Amygdala (tissue), 56 donors: ENCODE results near the gene PPP1R13L.
A peak's percentile ranks its signal among the peaks of the same experiment; 100 is the strongest.

ENCODE experiments used
- DNase-seq, 56 donors: peaks; one replicate each; lab custom pipeline; 2025; lab: John Stamatoyannopoulos, UW

PPP1R13L gene

DNA sequence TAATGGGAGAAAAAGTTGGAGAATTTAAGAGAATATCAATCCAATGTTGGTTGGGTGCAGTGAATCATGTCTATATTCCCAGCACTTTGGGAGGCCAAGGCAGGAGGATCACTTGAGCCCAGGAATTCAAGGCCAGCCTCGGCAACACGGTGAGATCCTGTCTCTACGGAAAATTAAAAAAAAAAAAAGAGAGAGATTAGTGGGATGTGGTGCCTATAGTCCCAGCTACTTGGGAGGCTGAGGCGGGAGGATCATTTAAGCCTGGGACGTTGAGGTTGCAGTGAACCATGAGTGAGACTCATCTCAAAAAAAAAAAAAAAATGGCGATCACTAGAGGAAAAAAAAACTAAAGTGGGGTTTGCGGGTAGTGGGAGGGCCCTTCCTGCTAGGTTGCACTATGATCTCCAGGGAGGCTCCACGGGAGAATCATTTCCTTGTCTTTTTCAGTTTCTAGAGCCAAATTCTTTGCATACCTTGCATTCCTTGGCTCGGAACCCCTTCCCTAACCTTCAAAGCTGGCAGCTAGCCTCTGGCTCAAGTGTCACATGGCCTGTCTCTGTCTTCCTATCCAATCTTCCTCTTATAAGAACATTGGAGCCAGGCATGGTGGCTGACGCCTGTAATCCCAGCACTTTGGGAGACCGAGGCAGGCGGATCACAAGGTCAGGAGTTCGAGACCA is 28.7 kb downstream of the PPP1R13L start:
- no peak for DNase-seq

DNA sequence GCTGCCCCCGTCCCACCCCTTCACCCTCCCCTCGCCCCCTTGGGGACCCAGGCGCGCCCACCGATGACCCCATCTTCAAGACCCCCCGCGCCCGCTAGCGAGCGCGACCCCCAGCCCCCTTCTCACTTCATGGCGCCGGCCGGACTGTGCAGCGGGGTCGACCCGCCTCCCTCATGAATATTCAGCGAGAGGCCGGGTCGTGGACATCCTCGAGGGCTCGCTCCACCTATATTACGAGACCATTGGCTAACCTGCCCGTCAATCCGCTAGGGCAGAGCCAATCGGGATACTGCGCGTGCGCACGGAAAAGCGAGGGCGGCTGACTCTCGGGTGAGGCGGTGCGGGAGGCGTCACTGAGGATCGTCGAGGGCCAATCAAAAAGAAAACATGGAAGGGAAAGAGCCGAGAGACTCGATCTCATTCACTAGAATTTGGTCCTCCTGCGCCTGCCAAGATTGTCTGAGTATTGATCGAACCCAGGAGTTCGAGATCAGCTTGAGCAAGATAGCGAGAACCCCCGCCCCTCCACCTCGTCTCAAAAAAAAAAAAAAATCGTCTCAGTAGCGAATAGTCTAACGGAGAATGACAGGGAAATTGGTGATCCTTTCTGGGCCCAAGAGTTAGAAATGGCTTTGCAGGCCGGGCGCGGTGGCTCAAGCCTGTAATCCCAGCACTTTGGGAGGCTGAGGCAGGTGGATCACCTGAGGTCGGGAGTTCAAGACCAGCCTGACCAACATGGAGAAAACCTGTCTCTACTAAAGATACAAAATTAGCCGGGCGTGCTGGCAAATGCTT is 34.3 kb downstream of the PPP1R13L start, which contains the start of gene ERCC2:
TSS of gene ERCC2 (minus strand) at position 164 of the 795 bp plus-strand sequence. CDS start at position 131, 33 bp downstream.
- peak; percentile 88 to 100 (median 98) for DNase-seq

DNA sequence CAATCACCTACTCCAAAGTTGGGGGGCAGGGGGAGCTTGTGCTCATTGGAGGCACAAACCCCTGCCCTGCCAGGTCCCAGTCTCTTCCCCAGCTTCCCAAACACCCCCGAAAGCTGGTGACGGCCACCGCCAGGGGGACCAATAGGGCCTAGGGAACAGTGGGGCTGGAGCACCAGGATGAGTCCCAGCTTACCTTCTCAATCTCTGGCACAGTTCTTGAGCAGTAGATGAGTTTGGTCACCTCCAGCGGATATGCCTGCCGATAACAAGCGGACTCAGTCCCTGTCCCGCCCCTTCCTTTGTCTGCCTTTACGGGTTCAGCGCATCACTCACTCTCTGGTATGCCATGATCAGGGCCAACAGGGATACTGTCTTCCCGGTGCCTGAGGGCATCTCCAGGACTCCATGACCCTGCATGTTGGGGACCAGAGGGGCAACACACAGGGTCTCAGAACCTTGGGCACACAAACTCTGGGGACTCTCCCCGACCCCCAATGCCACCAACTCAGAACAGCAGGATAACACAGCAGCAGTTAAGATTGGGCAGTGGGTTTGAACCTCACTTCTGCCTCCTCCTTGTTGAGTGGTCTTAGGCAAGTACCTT is 36.0 kb downstream of the PPP1R13L start:
- DNase-seq = no peak

DNA sequence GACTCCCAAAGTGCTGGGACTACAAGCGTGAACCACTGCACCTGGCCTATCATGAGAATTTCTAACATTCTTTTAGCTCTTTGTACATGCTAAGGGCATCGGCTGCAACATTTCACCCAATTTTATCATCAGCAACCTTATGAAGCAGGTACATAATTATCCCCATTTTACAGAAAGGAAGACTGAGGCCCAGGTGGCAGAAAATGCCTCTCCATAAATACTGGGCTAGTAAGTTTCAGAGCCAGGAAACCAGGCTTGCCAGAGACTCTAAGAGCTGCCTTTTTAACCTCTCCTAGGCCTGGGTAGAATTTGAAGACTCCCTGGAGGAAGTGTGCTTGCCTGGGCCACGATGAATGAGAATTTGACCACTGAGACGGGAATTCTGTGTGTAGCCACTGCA is 36.7 kb downstream of the PPP1R13L start:
- DNase-seq = no peak

DNA sequence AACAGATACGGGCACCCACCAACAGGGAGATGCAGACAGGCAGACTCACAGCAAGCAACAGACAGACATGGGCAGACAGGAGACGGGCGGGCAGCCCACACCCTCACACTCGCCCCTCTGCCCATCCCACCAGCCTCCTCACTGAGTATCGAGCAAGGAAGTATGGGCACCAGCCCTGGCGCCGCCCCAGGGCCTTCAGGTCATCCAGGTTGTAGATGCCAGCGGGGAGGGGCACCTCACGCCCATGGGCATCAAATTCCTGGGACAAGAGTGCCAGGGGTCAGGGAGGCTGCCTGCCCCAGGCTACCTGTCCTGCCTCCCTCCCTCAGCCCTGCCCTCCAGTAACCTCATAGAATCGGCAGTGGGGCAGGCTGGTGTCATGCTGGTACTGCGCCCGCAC is 40.2 kb downstream of the PPP1R13L start:
- DNase-seq = no peak

DNA sequence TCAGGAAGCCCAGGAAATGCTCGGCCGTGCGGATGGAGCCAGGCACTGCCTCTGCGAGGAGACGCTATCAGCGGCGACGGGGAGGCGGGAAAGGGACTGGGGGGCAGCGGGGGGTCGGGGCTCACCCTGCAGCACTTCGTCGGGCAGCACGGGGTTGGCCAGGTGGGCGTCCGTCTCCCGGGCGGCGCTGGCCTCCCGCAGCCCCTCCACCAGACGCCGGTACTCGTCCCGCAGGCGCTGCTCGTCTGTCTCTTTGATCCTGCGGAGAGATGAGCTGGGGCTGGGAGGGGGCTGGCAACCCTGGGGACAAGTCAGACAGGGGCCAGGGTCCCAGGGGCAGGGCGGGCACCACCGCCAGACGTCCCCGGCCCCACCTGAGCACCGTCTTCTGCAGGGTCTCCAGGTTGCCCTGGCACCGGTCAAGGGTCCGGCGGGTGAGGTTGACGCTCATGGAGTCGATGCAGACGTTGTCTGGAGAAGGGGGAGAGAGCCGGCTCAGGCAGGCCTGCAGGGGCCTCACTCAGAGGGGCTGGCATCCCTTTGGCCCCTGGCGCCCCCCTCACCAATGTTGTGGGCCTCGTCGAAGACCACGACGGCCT is 40.9 kb downstream of the PPP1R13L start:
- DNase-seq = no peak

GRCh38 chr19:45362291-45362690 is 42.6 kb downstream of the PPP1R13L start:
- DNase-seq = no peak

- DNase-seq = no peak
Measured at GRCh38 chr19:45361608-45362007, 43.3 kb downstream of the PPP1R13L start.

- DNase-seq = no peak
Measured at GRCh38 chr19:45358213-45358792, 46.6 kb downstream of the PPP1R13L start.

GRCh38 chr19:45357445-45357783 is 47.5 kb downstream of the PPP1R13L start:
- DNase-seq = no peak

DNA sequence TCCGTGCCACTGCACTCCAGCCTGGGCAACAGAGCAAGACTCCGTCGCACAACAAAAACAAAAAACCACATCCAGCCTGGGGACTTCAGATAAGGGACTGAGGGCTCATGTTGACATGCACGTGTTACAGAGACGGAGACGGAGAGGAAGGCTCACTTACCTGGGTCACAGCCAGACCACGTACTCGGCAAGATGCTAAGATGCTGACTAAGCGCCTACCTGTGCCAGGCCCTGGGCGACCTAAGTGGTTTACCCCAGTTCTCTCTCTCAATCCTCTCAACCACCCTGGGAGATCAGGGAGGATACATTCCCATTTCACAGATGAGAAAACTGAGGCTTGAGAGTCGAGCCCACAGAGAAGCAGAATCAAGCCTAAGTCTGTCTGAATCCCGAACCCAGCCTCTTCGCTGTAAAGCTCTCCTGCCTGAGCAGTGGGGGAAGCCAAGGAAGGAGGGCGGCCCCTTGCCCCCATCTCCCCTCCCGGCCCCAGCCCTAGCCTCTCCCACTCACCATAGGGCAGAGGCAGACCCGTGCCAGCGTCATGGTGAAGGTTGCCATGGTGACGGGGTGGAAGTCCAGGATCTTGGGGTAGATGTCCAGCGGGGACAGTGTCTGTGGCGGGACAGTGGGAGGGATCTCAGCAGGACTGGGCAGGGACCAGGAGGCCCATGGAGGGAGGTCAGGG is 48.0 kb downstream of the PPP1R13L start:
- DNase-seq = no peak

GRCh38 chr19:45355910-45356309 is 49.0 kb downstream of the PPP1R13L start:
- DNase-seq = no peak

GRCh38 chr19:45355402-45355801 is 49.5 kb downstream of the PPP1R13L start:
- DNase-seq = no peak

GRCh38 chr19:45354241-45354842 is 50.5 kb downstream of the PPP1R13L start:
- DNase-seq = no peak

- no peak for DNase-seq
Measured at GRCh38 chr19:45352914-45353796, 51.7 kb downstream of the PPP1R13L start.

- no peak for DNase-seq
Measured at GRCh38 chr19:45352471-45352870, 52.4 kb downstream of the PPP1R13L start.

DNA sequence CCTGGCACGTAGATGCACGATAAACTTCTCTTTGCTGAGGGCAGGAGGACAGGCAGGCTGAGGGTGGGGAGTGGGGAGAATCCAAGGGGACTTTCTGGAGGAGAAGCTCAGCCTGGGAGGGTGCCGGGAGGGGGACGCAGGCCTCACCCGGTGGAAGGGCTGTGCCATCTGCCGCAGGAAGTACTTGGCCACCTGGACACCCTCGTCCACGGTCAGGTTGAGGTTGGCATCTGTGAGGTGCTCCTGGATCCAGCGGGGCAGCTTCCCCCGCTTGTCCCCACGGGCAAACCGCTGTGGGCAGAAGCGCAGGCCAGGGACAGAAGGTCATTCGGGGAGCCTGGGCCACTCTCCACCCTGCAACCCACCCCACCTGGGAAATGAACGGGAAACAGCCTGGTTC is 52.8 kb downstream of the PPP1R13L start:
- no peak for DNase-seq

DNA sequence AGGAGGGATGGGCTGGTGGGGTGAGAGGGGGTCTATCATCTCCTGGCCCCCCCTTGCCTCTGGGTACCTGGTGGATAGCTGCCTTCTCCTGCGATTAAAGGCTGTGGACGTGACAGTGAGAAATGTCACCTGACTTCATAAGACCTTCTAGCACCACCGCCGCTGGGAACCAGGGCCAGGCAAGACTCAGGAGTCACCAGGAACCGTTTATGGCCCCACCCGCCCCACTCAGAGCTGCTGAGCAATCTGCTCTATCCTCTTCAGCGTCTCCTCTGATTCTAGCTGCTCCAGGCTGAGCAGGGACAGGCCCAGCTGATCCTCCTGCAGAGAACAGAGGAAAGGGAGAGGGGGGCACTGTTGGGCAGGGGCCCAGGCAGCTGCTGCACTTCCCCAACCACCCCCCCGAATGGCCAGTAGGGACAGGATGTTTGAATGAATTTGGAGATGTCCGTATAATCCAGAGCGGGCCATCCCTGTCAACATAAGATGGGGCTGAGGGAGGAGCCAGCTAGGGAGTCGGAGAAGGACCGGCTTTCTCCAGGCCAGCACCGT is 53.4 kb downstream of the PPP1R13L start:
- DNase-seq = no peak
